HT-29 (cell line): Measurements from ENCODE around the gene DNAJC16. TPM values are rescaled to one million over a fixed set of nuclear protein-coding genes. Genes with fewer than 3 reads are reported as not detected.
"Not testable (repeated sequence)": the region's sequence is repeated elsewhere in the genome, so short reads cannot be mapped to it uniquely, and the experiment has no call there.

Experiments
- DNase-seq: peaks from one replicate; pipeline ENCODE4 v3.0.0-alpha.2; 2015; ENCODE audit warnings: low spot score
- total RNA-seq: library from RNA; depleted of rRNA; stranded (reverse); fragments of >200 nt; shearing (Covaris generic); gene quantifications from 2 replicates; pipeline ENCODE4 v1.2.3, GENCODE V29; 2014

DNAJC16 gene
- total RNA-seq, 1 experiment from 2014 or later: 9.3 TPM

GRCh38 chr1:15506831-15507230 lies 19.8 kb upstream of the DNAJC16 start:
- no peak for DNase-seq

- DNase-seq: no peak
These were observed 19.4 kb upstream of the DNAJC16 start for GRCh38 chr1:15507278-15507677.

GRCh38 chr1:15508700-15509487 lies 17.8 kb upstream of the DNAJC16 start:
- no peak for DNase-seq

GRCh38 chr1:15509586-15509985 lies 17.1 kb upstream of the DNAJC16 start:
- DNase-seq: no peak

GRCh38 chr1:15510611-15511405 lies 15.8 kb upstream of the DNAJC16 start:
- no peak for DNase-seq

GRCh38 chr1:15513192-15513591 lies 13.5 kb upstream of the DNAJC16 start:
- DNase-seq: no peak

- DNase-seq: no peak
These were observed 12.7 kb upstream of the DNAJC16 start for GRCh38 chr1:15513919-15514318.

GRCh38 chr1:15514557-15514956 lies 12.1 kb upstream of the DNAJC16 start:
- not testable (repeated sequence) for DNase-seq

GRCh38 chr1:15515022-15515663 lies 11.5 kb upstream of the DNAJC16 start:
- no peak for DNase-seq

GRCh38 chr1:15519625-15520024 lies 7.0 kb upstream of the DNAJC16 start:
- no peak for DNase-seq

GRCh38 chr1:15521206-15521906 lies 5.3 kb upstream of the DNAJC16 start:
- not testable (repeated sequence) for DNase-seq

GRCh38 chr1:15522551-15522950 lies 4.1 kb upstream of the DNAJC16 start:
- DNase-seq: no peak

GRCh38 chr1:15523104-15524020 lies 3.3 kb upstream of the DNAJC16 start:
- no peak for DNase-seq

GRCh38 chr1:15524021-15524282 lies 2.7 kb upstream of the DNAJC16 start, which contains the start of gene CASP9:
Gene CASP9 (minus strand): TSS chr1:15524215. CDS start chr1:15524200, 15 bp downstream.
- DNase-seq: no peak

GRCh38 chr1:15524283-15525049 lies 2.2 kb upstream of the DNAJC16 start:
- peak; percentile 98 for DNase-seq

- DNase-seq: peak; percentile 54
These were observed 1.3 kb upstream of the DNAJC16 start for GRCh38 chr1:15525050-15526020.

GRCh38 chr1:15526021-15526489 lies 593 bp upstream of the DNAJC16 start:
- DNase-seq: no peak

- DNase-seq: no peak
These were observed 4.4 kb downstream of the DNAJC16 start for GRCh38 chr1:15531003-15531402.

- no peak for DNase-seq
These were observed 5.0 kb downstream of the DNAJC16 start for GRCh38 chr1:15531682-15532081.
